Activated gamma-delta T cell treated with Interleukin-2 at 50 U/mL for 16 hours (primary cell): ENCODE results near the gene ACSF2.

ENCODE experiments used
- DNase-seq: peaks from one replicate; pipeline ENCODE4 v3.0.0-alpha.2; 2020

Gene ACSF2

DNA sequence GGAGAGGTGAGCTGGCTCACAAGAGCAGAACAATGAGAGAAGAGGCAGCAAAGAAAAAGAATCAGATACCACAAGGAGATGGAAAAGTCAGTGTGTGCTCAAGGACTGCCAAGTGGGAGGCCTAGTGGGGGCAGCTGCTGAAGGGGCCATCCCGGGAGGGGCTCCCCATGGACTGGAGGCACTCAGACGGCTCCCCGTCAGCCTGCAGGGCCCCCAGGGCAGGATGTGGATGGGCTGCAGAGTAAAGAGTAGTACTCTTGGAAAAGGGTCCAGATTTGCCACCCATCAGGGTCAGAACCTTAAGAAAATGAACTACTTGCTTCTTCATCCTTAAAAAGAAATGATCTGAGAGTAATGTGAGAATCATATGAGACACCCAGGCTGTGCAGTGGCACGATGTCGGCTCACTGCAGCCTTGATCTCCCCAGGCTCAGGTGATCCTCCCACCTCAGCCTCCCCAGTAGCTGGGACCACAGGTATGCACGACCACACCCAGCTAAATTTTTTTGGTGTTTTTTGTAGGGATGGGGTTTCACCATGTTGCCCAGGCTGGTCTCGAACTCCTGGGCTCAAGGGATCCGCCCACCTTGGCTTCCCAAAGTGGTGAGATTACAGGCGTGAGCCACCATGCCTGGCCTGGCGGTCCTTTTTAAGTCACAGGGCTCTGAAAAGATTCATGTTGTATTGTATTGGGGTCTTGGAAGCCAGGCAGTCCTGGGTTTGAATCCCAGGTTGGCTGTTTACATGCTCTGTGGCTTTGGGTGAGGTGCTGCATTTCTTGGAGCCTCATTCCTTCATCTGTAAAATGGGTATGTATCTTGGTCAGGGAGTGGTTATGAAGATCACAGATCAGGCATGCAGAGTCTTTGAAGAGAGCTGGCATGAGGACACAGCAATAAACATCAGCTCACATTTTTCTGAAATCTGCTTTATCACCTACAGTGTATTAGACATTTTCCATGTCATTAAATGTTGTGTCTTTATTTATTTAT, 15.1 kb downstream of the ACSF2 start:
- DNase-seq = no peak

- DNase-seq = no peak
These were observed 17.5 kb downstream of the ACSF2 start for GRCh38 chr17:50443505-50443974.

DNA sequence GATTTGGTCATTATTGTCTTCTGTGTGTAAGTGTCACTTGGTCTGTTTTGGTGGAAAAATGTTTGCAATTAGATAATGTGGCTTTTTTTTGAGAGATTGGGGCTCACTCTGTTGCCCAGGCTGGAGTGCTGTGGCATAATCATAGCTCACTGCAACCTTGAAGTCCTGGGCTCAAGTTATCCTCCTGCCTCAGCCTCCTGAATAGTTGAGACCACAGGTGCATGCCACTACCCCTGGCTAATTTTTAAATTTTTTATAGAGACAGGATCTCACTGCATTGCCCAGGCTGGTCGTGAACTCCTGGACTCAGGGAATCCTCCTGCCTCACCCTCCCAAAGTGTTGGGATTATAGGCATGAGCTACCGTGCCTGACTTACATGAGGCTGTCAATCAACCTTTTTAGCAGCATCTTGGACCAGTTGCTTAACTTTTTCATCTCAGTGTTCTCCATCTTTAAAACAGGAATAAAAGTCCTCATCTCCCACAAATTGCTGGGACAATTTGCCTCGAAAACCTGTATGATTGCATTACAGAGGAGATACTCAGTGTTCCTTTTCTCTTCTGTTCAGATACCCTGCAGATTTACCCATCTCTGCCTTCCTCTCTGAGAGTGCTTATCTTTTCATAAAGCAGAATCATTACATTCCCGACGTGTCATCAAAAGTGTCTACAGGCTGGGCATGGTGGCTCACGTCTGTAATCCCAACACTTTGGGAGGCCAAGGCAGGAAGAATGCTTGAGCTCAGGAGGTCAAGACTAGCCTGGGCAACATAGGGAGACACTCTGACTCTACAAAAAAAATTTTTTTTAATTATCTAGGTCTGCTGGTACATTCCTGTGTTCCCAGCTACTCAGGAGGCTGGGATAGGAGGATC, 19.1 kb downstream of the ACSF2 start:
- DNase-seq = no peak

DNA sequence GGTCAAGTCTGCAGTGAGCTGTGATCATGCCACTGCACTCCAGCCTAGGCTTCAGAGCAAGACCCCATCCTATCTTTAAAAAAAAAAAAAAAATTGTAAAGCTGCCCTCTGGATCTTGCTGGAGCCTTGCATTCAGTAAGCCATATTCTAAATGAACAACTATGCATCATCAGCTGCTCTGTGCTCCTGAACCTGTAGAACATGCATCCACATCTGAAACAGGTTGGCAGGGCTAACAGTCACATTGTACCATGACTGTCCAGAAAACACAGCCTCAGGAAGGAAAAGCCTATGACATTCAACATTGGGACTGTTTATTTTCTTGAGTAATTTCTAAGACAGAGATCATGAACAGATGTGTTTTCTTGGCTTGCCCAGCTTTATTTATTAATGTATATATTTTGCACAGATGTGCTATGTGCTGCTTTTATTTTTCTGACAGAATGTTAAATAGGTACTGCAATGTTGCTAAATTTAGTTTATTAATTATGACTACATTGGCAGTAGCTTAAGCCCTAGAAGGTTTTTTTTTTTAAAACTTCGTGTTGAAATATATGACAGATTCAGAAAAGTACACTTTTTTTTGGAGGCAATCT, 19.8 kb downstream of the ACSF2 start:
- no peak for DNase-seq

DNA sequence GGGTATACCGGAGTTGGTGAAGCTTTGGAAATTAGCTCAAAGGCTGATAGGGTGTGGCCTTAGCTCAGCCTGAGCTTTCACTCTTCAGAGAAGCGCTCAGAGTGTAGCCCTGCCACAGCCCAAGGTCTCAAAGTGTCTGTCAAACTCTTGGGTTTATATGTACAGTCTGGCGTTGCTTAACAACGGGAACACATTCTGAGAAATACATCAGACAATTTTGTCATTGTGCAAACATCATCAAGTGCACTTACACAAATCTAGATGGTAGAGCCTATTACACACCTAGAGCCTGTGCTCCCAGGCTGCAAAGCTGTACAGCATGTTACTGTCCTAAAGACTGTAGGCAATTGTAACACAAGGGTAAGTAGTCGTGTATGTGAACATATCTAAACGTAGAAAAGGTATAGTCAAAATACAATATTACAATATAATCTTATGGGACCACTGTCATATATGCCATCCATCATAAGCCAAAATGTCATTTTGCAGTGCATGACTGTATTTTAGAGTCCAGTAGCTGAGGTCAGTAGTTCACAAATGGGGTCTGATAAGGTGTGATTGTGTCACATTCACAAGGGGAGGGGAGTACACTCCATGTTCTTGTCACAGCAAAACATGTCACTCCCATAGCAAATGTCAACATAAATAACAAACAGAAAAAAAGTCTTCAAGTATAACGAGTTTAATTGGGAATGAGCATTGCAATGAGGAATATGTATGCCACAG, 22.0 kb downstream of the ACSF2 start:
- DNase-seq = no peak

- DNase-seq = no peak
These were observed 22.6 kb downstream of the ACSF2 start for GRCh38 chr17:50448643-50449042.

DNA sequence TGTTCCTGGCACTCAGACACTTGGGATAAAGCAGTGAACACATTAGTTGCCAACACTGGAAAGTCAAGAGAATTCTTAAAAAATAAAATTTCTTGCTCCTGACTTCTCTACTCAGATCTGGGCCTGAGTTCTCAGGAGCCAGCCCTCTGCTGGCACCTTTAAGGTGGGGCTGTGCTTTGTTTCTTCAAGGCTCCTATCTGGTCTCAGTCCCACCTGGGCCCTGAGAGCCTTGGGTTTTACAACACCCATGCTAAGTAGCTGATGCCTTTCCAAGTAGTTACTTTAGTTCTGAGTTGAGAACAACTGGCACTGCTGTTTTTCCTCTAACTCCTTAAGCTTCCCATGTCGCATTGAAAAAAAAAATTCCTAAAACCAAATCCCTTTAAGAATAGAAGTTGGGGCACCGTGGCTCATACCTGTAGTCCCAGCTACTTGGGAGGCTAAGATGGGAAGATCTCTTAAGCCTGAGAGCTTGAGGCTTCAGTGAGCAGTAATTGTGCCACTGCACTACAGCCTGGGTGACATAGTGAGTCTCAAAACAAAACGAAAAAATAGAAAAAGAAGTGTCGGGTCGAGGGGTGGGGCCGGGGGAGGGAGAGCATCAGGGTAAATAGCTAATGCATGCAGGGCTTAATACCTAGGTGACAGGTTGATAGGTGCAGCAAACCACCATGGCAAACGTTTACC, 26.1 kb downstream of the ACSF2 start:
- no peak for DNase-seq

DNA sequence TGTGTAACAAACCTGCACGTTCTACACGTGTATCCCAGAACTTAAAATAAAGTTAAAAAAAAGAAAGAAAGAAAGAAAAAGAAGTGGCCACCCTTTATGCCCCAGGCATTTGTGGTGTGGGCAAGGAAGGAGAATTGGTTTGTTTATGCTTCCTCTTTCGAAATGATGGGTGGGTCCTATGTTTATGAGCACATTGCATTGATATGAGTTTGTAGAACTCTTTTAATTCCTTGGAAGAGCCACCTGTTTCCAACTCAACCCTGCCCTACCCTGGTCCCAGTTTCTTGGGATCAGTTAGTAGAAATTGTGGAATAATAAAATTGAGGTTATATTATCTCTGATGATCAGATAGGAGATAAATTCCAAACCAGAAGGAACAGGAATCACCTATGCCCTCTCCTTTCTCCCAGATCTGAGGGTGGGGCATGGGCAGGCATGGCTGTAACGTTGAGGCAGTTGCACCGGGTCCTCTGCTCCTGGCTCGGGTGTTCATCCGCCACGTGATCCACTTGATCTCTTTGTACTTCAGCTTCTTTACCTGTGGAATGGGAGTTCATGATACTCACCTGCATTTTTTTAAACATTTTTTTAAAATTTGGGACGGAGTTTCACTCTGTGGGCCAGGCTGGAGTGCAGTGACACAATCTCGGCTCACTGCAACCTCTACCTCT, 26.7 kb downstream of the ACSF2 start:
- no peak for DNase-seq

DNA sequence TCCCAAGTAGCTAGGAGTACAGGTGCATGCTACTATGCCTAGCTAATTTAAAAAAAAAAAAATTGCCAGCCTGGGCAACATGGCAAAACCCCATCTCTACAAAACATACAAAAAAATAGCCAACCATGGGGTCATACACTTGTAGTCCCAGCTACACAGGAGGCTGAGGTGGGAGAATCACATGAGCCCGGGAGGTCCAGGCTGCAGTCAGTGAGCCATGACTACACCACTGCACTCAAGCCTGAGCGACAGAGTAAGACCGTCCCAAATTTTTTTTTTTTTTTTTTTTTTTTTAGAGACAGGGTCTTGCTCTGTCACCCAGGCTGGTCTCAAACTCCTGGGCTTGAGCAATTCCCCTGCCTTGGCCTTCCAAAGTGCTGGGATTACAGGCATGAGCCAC, 27.9 kb downstream of the ACSF2 start:
- no peak for DNase-seq

GRCh38 chr17:50457621-50458020, 31.6 kb downstream of the ACSF2 start:
- DNase-seq = no peak

DNA sequence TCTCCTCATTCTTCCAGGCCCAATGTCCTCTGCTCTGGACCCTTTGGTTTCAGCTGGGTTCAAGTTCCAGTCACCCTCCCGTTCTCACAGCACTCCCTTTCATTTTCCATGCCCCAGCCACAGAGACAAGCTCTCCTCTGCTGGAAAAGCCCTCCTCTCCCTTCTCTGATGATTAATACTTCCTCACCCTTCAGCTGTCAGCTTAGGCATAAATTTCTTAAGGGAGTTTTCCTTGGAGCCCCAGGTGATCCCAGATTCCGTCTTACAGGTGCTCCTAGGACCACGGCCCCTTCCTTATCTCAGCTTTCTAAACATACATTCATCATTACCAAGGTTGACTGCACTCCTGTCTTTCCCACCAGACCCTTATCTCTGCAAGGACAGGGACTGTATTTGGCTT, 32.3 kb downstream of the ACSF2 start:
- DNase-seq = no peak

- DNase-seq = no peak
These were observed 33.0 kb downstream of the ACSF2 start for GRCh38 chr17:50458701-50459676.

- no peak for DNase-seq
These were observed 33.7 kb downstream of the ACSF2 start for GRCh38 chr17:50459756-50460155.

DNA sequence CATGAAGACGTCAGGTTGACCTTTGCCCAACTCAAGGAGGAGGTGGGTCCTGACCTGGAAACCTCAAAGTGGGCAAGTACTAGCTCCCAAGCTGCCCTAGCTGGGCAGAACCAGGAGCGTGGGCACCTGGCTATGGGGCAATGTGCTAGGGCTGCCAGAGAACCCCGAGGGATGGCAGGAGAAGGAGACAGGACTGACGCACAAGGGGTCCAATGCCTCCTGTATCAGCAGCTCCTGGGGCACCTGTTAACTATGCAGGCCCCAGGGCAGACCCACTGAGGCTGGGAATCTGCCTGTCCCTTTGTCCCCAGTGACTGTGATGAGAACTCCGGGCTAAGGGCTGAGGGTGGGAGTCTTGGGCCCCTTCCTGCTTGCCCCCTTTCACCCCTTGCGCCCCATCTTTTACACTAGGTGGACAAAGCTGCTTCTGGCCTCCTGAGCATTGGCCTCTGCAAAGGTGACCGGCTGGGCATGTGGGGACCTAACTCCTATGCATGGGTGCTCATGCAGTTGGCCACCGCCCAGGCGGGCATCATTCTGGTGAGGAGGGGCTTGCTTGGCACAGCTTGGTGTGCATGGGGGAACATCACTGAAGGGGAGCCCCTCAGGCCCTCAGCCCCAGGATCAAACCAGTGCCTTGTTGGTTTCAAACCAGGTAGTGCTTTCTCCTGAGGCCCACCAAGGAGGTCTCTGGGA, 35.0 kb downstream of the ACSF2 start:
- DNase-seq = no peak

DNA sequence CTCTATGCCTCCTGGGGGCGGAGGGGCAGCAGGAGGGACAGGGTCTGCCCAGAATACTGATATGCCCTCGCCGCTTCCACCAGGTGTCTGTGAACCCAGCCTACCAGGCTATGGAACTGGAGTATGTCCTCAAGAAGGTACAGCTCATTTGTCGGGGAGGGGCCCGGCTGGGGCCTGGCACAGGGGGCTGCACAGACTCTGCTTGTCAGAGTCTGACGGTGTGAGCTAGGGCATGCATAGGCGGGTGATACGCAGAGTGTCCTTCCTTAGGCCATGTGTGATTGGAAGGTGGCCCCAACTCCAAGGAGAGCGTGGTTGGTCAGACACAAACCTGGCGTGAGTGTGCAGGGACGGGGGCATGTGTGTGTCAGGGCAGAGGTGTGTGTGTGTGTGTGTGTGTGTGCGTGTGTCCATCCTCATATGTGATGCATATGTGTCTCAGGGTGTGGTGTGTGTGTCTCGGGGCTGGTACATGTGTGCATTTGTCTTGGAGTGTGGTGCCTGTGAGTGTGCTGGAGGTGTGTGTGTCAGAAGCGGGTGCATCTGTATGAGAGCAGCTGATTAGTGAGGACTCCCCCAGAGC, 35.6 kb downstream of the ACSF2 start:
- no peak for DNase-seq

GRCh38 chr17:50462446-50462845, 36.4 kb downstream of the ACSF2 start:
- no peak for DNase-seq

- DNase-seq = no peak
These were observed 38.1 kb downstream of the ACSF2 start for GRCh38 chr17:50464121-50464520.

- DNase-seq = no peak
These were observed 38.7 kb downstream of the ACSF2 start for GRCh38 chr17:50464736-50465135.

DNA sequence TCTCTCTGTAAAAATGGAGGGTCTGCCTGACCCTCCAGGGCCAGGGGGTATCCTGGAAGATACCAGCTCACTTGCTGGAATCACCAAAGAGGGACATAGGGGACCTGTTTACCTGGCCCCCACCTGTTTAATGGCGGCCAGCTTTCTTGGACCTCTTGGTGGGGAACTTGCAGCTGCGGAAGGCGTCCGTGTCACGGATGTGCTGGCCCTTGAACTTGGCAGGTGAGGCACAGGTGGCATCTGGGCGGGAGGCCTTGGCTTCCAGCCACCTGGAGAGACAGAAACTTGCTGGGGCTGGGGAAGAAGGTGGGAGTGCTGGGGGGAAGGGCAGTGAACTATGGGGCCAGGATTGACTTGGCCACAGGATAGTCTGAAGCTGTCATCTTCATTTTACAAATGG, 39.2 kb downstream of the ACSF2 start:
- no peak for DNase-seq
